Naive thymus-derived CD8-positive, alpha-beta T cell (primary cell): ENCODE measurements around the gene PDZD2. TPM values are rescaled to one million over a fixed set of nuclear protein-coding genes. Genes with fewer than 3 reads are reported as not detected.

ENCODE experiments used
- ATAC-seq, 2 donors: fragments of 150-1000 bp; cut with Tn5 transposase in 1 of 2; sonication (Bioruptor Pico), chemical (Tn5 transposase) in 1 of 2; 1 replicate in 1 of 2; 2 replicates in 1 of 2; pipeline ENCODE4 v1.10.0; 2021; ENCODE audit warnings: mild to moderate bottlenecking in 2 of 2, moderate library complexity in 2 of 2
- POLR2A ChIA-PET: fragments of 350-600 bp; sonication (Branson Sonifier 250); formaldehyde crosslinking; loops from one replicate; lab custom pipeline; 2021; ENCODE audit warnings: antibody characterized with exemption; lab: Charles Lee
- DNase-seq, 10 donors: peaks; one replicate each; pipeline versions ENCODE4 v3.0.0 to v3.0.0-alpha.2; 2020 to 2022
- H3K27ac Mint-ChIP-seq, 10 donors: one replicate each; pipeline ENCODE4 v1.8.0; 2020 to 2022; ENCODE audit warnings: mild to moderate bottlenecking in 10 of 10, mixed read lengths in 10 of 10, moderate library complexity in 4 of 10, inconsistent platforms in 1 of 10
- H3K27me3 Mint-ChIP-seq, 5 donors: one replicate each; pipeline ENCODE4 v1.8.0; 2021 to 2022; ENCODE audit warnings: mixed read lengths in 5 of 5
- H3K36me3 Mint-ChIP-seq, 3 donors: one replicate each; pipeline ENCODE4 v1.8.0; 2020 to 2022; ENCODE audit warnings: mixed read lengths in 3 of 3, mild to moderate bottlenecking in 2 of 3, inconsistent platforms in 1 of 3
- H3K4me1 Mint-ChIP-seq, 4 donors: one replicate each; pipeline ENCODE4 v1.8.0; 2021 to 2022; ENCODE audit warnings: mixed read lengths in 4 of 4
- H3K4me3 Mint-ChIP-seq, 10 donors: one replicate each; pipeline ENCODE4 v1.8.0; 2020 to 2022; ENCODE audit warnings: mild to moderate bottlenecking in 10 of 10, mixed read lengths in 10 of 10, moderate library complexity in 6 of 10, inconsistent platforms in 1 of 10
- H3K9me3 Mint-ChIP-seq, 9 donors: one replicate each; pipeline ENCODE4 v1.8.0; 2020 to 2022; ENCODE audit warnings: mixed read lengths in 9 of 9, mild to moderate bottlenecking in 3 of 9, inconsistent platforms in 1 of 9, moderate library complexity in 1 of 9
- polyA plus RNA-seq, 3 donors: library from polyadenylated mRNA; unstranded; fragments of 300-500 nt; fragmentation: Illumina TruSeq; gene quantifications; one replicate each; pipeline ENCODE4 v1.2.3, GENCODE V29; 2021
- total RNA-seq, 8 experiments: library from RNA in 2 of 8; stranded (reverse) in 2 of 8; gene quantifications; one replicate each; pipeline ENCODE4 v1.2.3 and lab custom pipeline; 2021 to 2026

Gene PDZD2
- total and polyA plus RNA-seq, 5 experiments from 2014 or later, result 0.73 to 1.7 (median 1.3) TPM; not detected in 1

GRCh38 chr5:31916327-31916726 lies 277.4 kb downstream of the PDZD2 start:
- peaks cover 0 to 4% (median 0%) of the 10 kb centered on the region in 3 donors for H3K36me3 Mint-ChIP-seq
- ATAC-seq (no peak), DNase-seq (no peak)
- H3K9me3 Mint-ChIP-seq, result no peaks in the 10 kb centered on the region
- H3K27ac Mint-ChIP-seq, result peak overlapping the region in 1 of 10 donors; percentile 51
- peaks cover 0 to 3% (median 0%) of the 10 kb centered on the region in 5 donors for H3K27me3 Mint-ChIP-seq
- no peak overlapping the region for H3K4me3 Mint-ChIP-seq
- POLR2A ChIA-PET, result no interaction called here
- H3K4me1 Mint-ChIP-seq, result peaks cover 0 to 2% (median 0%) of the 10 kb centered on the region in 4 donors

GRCh38 chr5:31918739-31919138 lies 279.8 kb downstream of the PDZD2 start:
- ATAC-seq, result no peak
- POLR2A ChIA-PET, result interaction anchor here (0.8 to 1.1 kb wide), 2 partner anchors 65 to 378 kb away, joined by 3 read pairs; no protein-coding TSS in a partner anchor
- Mint-ChIP-seq H3K9me3 (no peaks in the 10 kb centered on the region), H3K27me3 (peaks cover 0 to 3% (median 0%) of the 10 kb centered on the region in 5 donors), H3K4me1 (peaks cover 0 to 2% (median 0%) of the 10 kb centered on the region in 4 donors), H3K36me3 (peaks cover 0 to 4% (median 0%) of the 10 kb centered on the region in 3 donors), H3K4me3 (no peak overlapping the region), H3K27ac (no peak overlapping the region)
- no peak for DNase-seq

- DNase-seq (no peak), ATAC-seq (no peak)
- Mint-ChIP-seq H3K4me3 (no peak overlapping the region), H3K4me1 (peaks cover 0 to 2% (median 0%) of the 10 kb centered on the region in 4 donors), H3K9me3 (no peaks in the 10 kb centered on the region), H3K36me3 (no peaks in the 10 kb centered on the region), H3K27me3 (peaks cover 0 to 3% (median 0%) of the 10 kb centered on the region in 5 donors), H3K27ac (no peak overlapping the region)
- POLR2A ChIA-PET, result no interaction called here
These were observed 282.9 kb downstream of the PDZD2 start for GRCh38 chr5:31921852-31922305.

- POLR2A ChIA-PET, result no interaction called here
- DNase-seq (no peak), ATAC-seq (no peak)
- no peak overlapping the region for H3K4me3 Mint-ChIP-seq
- H3K36me3 Mint-ChIP-seq, result no peaks in the 10 kb centered on the region
- no peaks in the 10 kb centered on the region for H3K4me1 Mint-ChIP-seq
- peaks cover 0 to 3% (median 0%) of the 10 kb centered on the region in 5 donors for H3K27me3 Mint-ChIP-seq
- no peaks in the 10 kb centered on the region for H3K9me3 Mint-ChIP-seq
- peak overlapping the region in 2 of 10 donors; percentile 25 to 39 for H3K27ac Mint-ChIP-seq
These were observed 285.1 kb downstream of the PDZD2 start for GRCh38 chr5:31924005-31924404.

GRCh38 chr5:31931874-31932273 lies 292.9 kb downstream of the PDZD2 start:
- DNase-seq, result no peak
- H3K36me3 Mint-ChIP-seq, result no peaks in the 10 kb centered on the region
- H3K9me3 Mint-ChIP-seq, result no peaks in the 10 kb centered on the region
- no peaks in the 10 kb centered on the region for H3K27me3 Mint-ChIP-seq
- ATAC-seq, result no peak
- H3K4me1 Mint-ChIP-seq, result peaks cover 0 to 12% (median 2%) of the 10 kb centered on the region in 4 donors
- POLR2A ChIA-PET, result no interaction called here
- H3K27ac Mint-ChIP-seq, result no peak overlapping the region
- no peak overlapping the region for H3K4me3 Mint-ChIP-seq

- Mint-ChIP-seq H3K9me3 (no peaks in the 10 kb centered on the region), H3K4me3 (no peak overlapping the region), H3K27me3 (peaks cover 0 to 3% (median 0%) of the 10 kb centered on the region in 5 donors), H3K4me1 (peaks cover 0 to 11% (median 3%) of the 10 kb centered on the region in 4 donors), H3K36me3 (no peaks in the 10 kb centered on the region), H3K27ac (peak overlapping the region in 2 of 10 donors; percentile 13 to 55)
- no peak for ATAC-seq
- POLR2A ChIA-PET, result interaction anchor here (0.7 kb wide), 1 partner anchor 136 kb away, joined by 3 read pairs; no protein-coding TSS in a partner anchor
- no peak for DNase-seq
These were observed 295.2 kb downstream of the PDZD2 start for GRCh38 chr5:31934156-31934555.

GRCh38 chr5:31935496-31936369 lies 296.8 kb downstream of the PDZD2 start:
- POLR2A ChIA-PET, result interaction anchor here (0.8 kb wide), 1 partner anchor 98 kb away, joined by 3 read pairs; no protein-coding TSS in a partner anchor
- Mint-ChIP-seq H3K4me3 (no peak overlapping the region), H3K4me1 (peaks cover 0 to 9% (median 2%) of the 10 kb centered on the region in 4 donors)

GRCh38 chr5:31936683-31937082 lies 297.8 kb downstream of the PDZD2 start:
- ATAC-seq (no peak), DNase-seq (no peak)
- Mint-ChIP-seq H3K4me3 (no peak overlapping the region), H3K27ac (no peak overlapping the region), H3K27me3 (peaks cover 0 to 3% (median 0%) of the 10 kb centered on the region in 5 donors), H3K36me3 (no peaks in the 10 kb centered on the region), H3K9me3 (peaks cover 0 to 3% (median 0%) of the 10 kb centered on the region in 9 donors), H3K4me1 (peaks cover 0 to 4% (median under 1%) of the 10 kb centered on the region in 4 donors)
- POLR2A ChIA-PET, result no interaction called here

More at GRCh38 chr5:31935496-31936369, 296.8 kb downstream of the PDZD2 start:
- Mint-ChIP-seq H3K36me3 (no peaks in the 10 kb centered on the region), H3K27ac (peak overlapping the region in 1 of 10 donors; percentile 41), H3K9me3 (peaks cover 0 to 3% (median 0%) of the 10 kb centered on the region in 9 donors), H3K27me3 (peaks cover 0 to 3% (median 0%) of the 10 kb centered on the region in 5 donors)
- ATAC-seq, result no peak
- no peak for DNase-seq

GRCh38 chr5:31937226-31937625 lies 298.3 kb downstream of the PDZD2 start:
- Mint-ChIP-seq H3K4me1 (peaks cover 0 to 2% (median 0%) of the 10 kb centered on the region in 4 donors), H3K36me3 (no peaks in the 10 kb centered on the region), H3K9me3 (peaks cover 0 to 3% (median 0%) of the 10 kb centered on the region in 9 donors), H3K4me3 (no peak overlapping the region), H3K27ac (no peak overlapping the region), H3K27me3 (peaks cover 0 to 3% (median 0%) of the 10 kb centered on the region in 5 donors)
- ATAC-seq, result no peak
- POLR2A ChIA-PET, result no interaction called here
- no peak for DNase-seq

- H3K27me3 Mint-ChIP-seq, result peaks cover 0 to 3% (median 0%) of the 10 kb centered on the region in 5 donors
- H3K4me3 Mint-ChIP-seq, result no peak overlapping the region
- POLR2A ChIA-PET, result no interaction called here
- H3K9me3 Mint-ChIP-seq, result peaks cover 0 to 3% (median 0%) of the 10 kb centered on the region in 9 donors
- peak overlapping the region in 1 of 10 donors; percentile 75 for H3K27ac Mint-ChIP-seq
- H3K36me3 Mint-ChIP-seq, result no peaks in the 10 kb centered on the region
- no peak for ATAC-seq
- no peak for DNase-seq
- H3K4me1 Mint-ChIP-seq, result peaks cover 0 to 2% (median 0%) of the 10 kb centered on the region in 4 donors
These were observed 298.8 kb downstream of the PDZD2 start for GRCh38 chr5:31937703-31938102.

GRCh38 chr5:31939151-31939550 lies 300.2 kb downstream of the PDZD2 start:
- H3K27ac Mint-ChIP-seq, result peak overlapping the region in 1 of 10 donors; percentile 22
- peaks cover 0 to 2% (median 0%) of the 10 kb centered on the region in 4 donors for H3K4me1 Mint-ChIP-seq
- peaks cover 0 to 3% (median 0%) of the 10 kb centered on the region in 9 donors for H3K9me3 Mint-ChIP-seq
- POLR2A ChIA-PET, result no interaction called here
- H3K27me3 Mint-ChIP-seq, result peaks cover 0 to 3% (median 0%) of the 10 kb centered on the region in 5 donors
- H3K4me3 Mint-ChIP-seq, result no peak overlapping the region
- no peak for ATAC-seq
- no peaks in the 10 kb centered on the region for H3K36me3 Mint-ChIP-seq
- no peak for DNase-seq

- DNase-seq (no peak), ATAC-seq (no peak)
- Mint-ChIP-seq H3K27me3 (peaks cover 0 to 3% (median 0%) of the 10 kb centered on the region in 5 donors), H3K4me3 (no peak overlapping the region), H3K27ac (peak overlapping the region in 1 of 10 donors; percentile 21), H3K9me3 (peaks cover 0 to 3% (median 0%) of the 10 kb centered on the region in 9 donors), H3K36me3 (no peaks in the 10 kb centered on the region), H3K4me1 (peaks cover 0 to 2% (median 0%) of the 10 kb centered on the region in 4 donors)
- POLR2A ChIA-PET, result no interaction called here
These were observed 302.3 kb downstream of the PDZD2 start for GRCh38 chr5:31941151-31941755.
